MM.1S (cell line): ENCODE measurements around the gene LCE1D.

ENCODE experiments used
- DNase-seq: peaks from one replicate; pipeline ENCODE4 v3.0.0-alpha.2; 2015
- H2AFZ ChIP-seq: fragments of 300-600 bp; sonication (generic); 2 replicates; pipeline ENCODE4 v1.6.0; 2016; ENCODE audit warnings: antibody characterized with exemption, low read length
- H3F3A ChIP-seq: fragments of 300-600 bp; sonication (generic); 2 replicates; pipeline ENCODE4 v1.6.1; 2016; ENCODE audit warnings: mild to moderate bottlenecking, antibody characterized with exemption, low read length, moderate library complexity, mixed read lengths; ENCODE audit not compliant: insufficient read depth
- H3K27ac ChIP-seq: fragments of 300-600 bp; sonication (generic); 2 replicates; pipeline ENCODE4 v1.5.1; 2016; ENCODE audit warnings: mild to moderate bottlenecking, low read length
- H3K27me3 ChIP-seq: fragments of 300-600 bp; sonication (generic); replicated peaks from 2 replicates; pipeline ENCODE4 v1.6.0; 2016; ENCODE audit warnings: low read length; ENCODE audit not compliant: insufficient read depth
- H3K36me3 ChIP-seq: fragments of 300-600 bp; sonication (generic); replicated peaks from 2 replicates; pipeline ENCODE4 v1.6.1; 2016; ENCODE audit warnings: mild to moderate bottlenecking, low read length, mixed read lengths; ENCODE audit not compliant: insufficient read depth
- H3K4me1 ChIP-seq: fragments of 300-600 bp; sonication (generic); 2 replicates; pipeline ENCODE4 v1.6.1; 2016; ENCODE audit warnings: low read length, mixed read lengths
- H3K4me2 ChIP-seq: fragments of 300-600 bp; sonication (generic); 2 replicates; pipeline ENCODE4 v1.6.0; 2016; ENCODE audit warnings: low read depth, low read length
- H3K4me3 ChIP-seq: fragments of 300-600 bp; sonication (generic); 2 replicates; pipeline ENCODE4 v1.5.1; 2016; ENCODE audit warnings: low read length, mixed read lengths
- H3K79me2 ChIP-seq: fragments of 300-600 bp; sonication (generic); 2 replicates; pipeline ENCODE4 v1.6.1; 2016; ENCODE audit warnings: mixed run types, low read length, mixed read lengths
- H3K9ac ChIP-seq: fragments of 300-600 bp; sonication (generic); 2 replicates; pipeline ENCODE4 v1.6.1; 2016; ENCODE audit warnings: low read length, mixed read lengths
- H3K9me2 ChIP-seq: fragments of 300-600 bp; sonication (generic); replicated peaks from 2 replicates; pipeline ENCODE4 v1.6.1; 2016; ENCODE audit warnings: mild to moderate bottlenecking, low read length, mixed read lengths; ENCODE audit not compliant: insufficient read depth
- H3K9me3 ChIP-seq: fragments of 300-600 bp; sonication (generic); replicated peaks from 2 replicates; pipeline ENCODE4 v1.6.1; 2016; ENCODE audit warnings: mild to moderate bottlenecking, low read length, mixed read lengths; ENCODE audit not compliant: insufficient read depth
- H4K20me1 ChIP-seq: fragments of 300-600 bp; sonication (generic); 2 replicates; pipeline ENCODE4 v1.6.1; 2016; ENCODE audit warnings: mild to moderate bottlenecking, low read length, moderate library complexity, mixed read lengths; ENCODE audit not compliant: insufficient read depth
- CTCF ChIP-seq: fragments of 300-600 bp; sonication (generic); IDR thresholded peaks from 2 replicates; pipeline ENCODE4 v1.5.1; 2016; ENCODE audit warnings: antibody characterized with exemption, low read length, mixed read lengths
- EZH2 ChIP-seq: fragments of 300-600 bp; sonication (generic); optimal IDR thresholded peaks from 2 replicates; pipeline ENCODE3; 2017; ENCODE audit warnings: low read depth, mild to moderate bottlenecking, antibody characterized with exemption, low read length, mixed read lengths
- EZH2phosphoT487 ChIP-seq: fragments of 300-600 bp; sonication (generic); IDR thresholded peaks from 2 replicates; pipeline ENCODE4 v1.6.1; 2018; ENCODE audit warnings: antibody characterized with exemption, low read length

Gene LCE1D

GRCh38 chr1:152759453-152760173 lies 36.9 kb upstream of the LCE1D start:
- Histone ChIP-seq H3K9ac (no peak overlapping the region), H4K20me1 (no peaks in the 10 kb centered on the region), H3K4me2 (no peak overlapping the region), H3K4me3 (no peak overlapping the region), H3K9me2 (no peaks in the 10 kb centered on the region), H3K4me1 (no peaks in the 10 kb centered on the region), H2AFZ (no peak overlapping the region), H3K27ac (no peak overlapping the region), H3F3A (no peaks in the 10 kb centered on the region), H3K36me3 (no peaks in the 10 kb centered on the region), H3K9me3 (no peaks in the 10 kb centered on the region), H3K79me2 (no peaks in the 10 kb centered on the region), H3K27me3 (no peaks in the 10 kb centered on the region)
- TF ChIP-seq EZH2 (no peak), CTCF (no peak), EZH2phosphoT487 (no peak)
- DNase-seq = no peak

GRCh38 chr1:152760551-152761190 lies 35.9 kb upstream of the LCE1D start:
- H3K79me2 ChIP-seq = no peaks in the 10 kb centered on the region
- H4K20me1 ChIP-seq = no peaks in the 10 kb centered on the region
- H3K9me3 ChIP-seq = no peaks in the 10 kb centered on the region
- no peak for DNase-seq
- H3K9ac ChIP-seq = no peak overlapping the region
- no peaks in the 10 kb centered on the region for H3K9me2 ChIP-seq
- no peak overlapping the region for H3K4me3 ChIP-seq
- no peaks in the 10 kb centered on the region for H3F3A ChIP-seq
- H2AFZ ChIP-seq = no peak overlapping the region
- TF ChIP-seq EZH2phosphoT487 (no peak), CTCF (no peak), EZH2 (no peak)
- H3K4me2 ChIP-seq = no peak overlapping the region
- no peaks in the 10 kb centered on the region for H3K36me3 ChIP-seq
- H3K4me1 ChIP-seq = no peaks in the 10 kb centered on the region
- H3K27ac ChIP-seq = no peak overlapping the region
- H3K27me3 ChIP-seq = no peaks in the 10 kb centered on the region

GRCh38 chr1:152761609-152762213 lies 34.8 kb upstream of the LCE1D start:
- TF ChIP-seq EZH2phosphoT487 (no peak), EZH2 (no peak), CTCF (no peak)
- Histone ChIP-seq H2AFZ (no peak overlapping the region), H3K27me3 (no peaks in the 10 kb centered on the region), H3K4me3 (no peak overlapping the region), H3K4me2 (no peak overlapping the region), H3K79me2 (no peaks in the 10 kb centered on the region), H3K27ac (no peak overlapping the region), H3K4me1 (no peaks in the 10 kb centered on the region), H3K9me3 (no peaks in the 10 kb centered on the region), H3K9ac (no peak overlapping the region), H3K9me2 (no peaks in the 10 kb centered on the region), H4K20me1 (no peaks in the 10 kb centered on the region), H3K36me3 (no peaks in the 10 kb centered on the region), H3F3A (no peaks in the 10 kb centered on the region)
- no peak for DNase-seq
